ENCODE data around the gene MATCAP1. TPM values are rescaled to one million over a fixed set of nuclear protein-coding genes. Genes with fewer than 3 reads are reported as not detected.

The MATCAP1 gene
- total and polyA plus RNA-seq, 2 of the 13 experiments (the other 11 are each of a cell fraction or from before 2014, with no cell fraction given): 11.2 to 24.5 TPM

DNA sequence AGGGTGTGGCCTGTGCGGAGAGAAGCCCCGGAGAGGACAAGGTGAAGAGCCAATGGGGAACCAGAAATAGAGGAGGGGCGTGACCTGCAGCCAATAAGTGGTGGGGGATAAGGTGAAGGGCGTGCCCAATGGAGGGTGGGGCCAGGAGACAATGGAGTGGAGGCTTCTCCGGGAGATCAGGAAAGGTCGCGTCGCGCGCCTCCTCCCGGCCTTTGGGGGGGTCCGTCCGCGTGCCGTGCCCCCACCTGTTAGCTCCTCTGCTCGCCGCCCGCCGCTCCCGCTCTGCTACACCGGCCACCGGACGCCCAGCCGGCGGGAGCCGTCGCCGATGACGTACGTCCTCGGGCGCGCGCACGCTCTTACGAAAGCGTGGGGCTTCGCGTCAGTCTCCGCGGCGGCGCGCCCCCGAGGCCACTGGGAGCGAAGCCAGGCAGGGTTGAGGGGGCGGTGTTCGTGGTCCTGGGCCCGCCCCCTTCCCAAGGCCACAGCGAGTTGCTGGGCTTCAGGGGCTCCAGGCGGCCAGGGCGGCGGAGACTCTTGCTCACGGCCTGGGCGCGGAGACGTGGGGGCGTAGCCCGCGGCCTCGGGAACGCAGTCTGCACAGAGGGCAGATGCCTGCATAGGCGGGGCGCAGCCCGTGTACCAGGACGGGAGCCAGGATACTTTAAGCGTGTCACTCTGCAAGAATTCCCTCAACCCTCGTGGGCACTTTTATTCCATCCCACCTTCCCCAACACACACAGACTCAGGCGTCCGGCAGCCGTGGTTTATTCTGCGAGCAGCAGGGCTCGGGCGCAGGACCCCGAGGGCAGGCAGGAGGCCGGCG, at the start of gene MATCAP1 (continued):
- TF ChIP-seq ZNF280D (CRISPR knock-in tag; IDR thresholded peaks at IDR 0.05) (0 out of 2 replicates have a peak, but pooled peaks have one; percentile 57), SNRNP70 (IDR thresholded peaks at IDR 0.05; ENCODE audit: low read depth, low read length) (no peak), GLI4 (CRISPR knock-in tag; IDR thresholded peaks at IDR 0.05; ENCODE audit: borderline replicate concordance) (peak; percentile 79; the same call in 1 of the 2 replicates), ZBTB2 (CRISPR knock-in tag; IDR thresholded peaks at IDR 0.05; ENCODE audit: low read depth) (peak; percentile 97), ZNF616 (CRISPR knock-in tag; IDR thresholded peaks at IDR 0.05; ENCODE audit: low read depth) (no peak; the same call in 1 of the 2 replicates), SRF (IDR thresholded peaks at IDR 0.05; ENCODE audit: low read depth, low read length) (no peak), ZNF17 (CRISPR knock-in tag; IDR thresholded peaks at IDR 0.05) (no peak), PAWR (CRISPR knock-in tag; IDR thresholded peaks at IDR 0.05; ENCODE audit: borderline replicate concordance) (0 out of 2 replicates have a peak, but pooled peaks have one; percentile 38), KLF16 (CRISPR knock-in tag; IDR thresholded peaks at IDR 0.05) (peak in 1 of 2 experiments; percentile 98; a peak in 2 of 4 replicates), FOXJ3 (CRISPR knock-in tag; IDR thresholded peaks at IDR 0.05; ENCODE audit: borderline replicate concordance) (no peak), ZGPAT (CRISPR knock-in tag; IDR thresholded peaks at IDR 0.05) (peak; percentile 96), MTF2 (CRISPR knock-in tag; IDR thresholded peaks at IDR 0.05; ENCODE audit: borderline replicate concordance) (peak; percentile 93; the same call in 1 of the 2 replicates), ZNF605 (CRISPR knock-in tag; IDR thresholded peaks at IDR 0.05) (peak; percentile 88), PRPF4 (IDR thresholded peaks at IDR 0.05; ENCODE audit: low read depth, low read length, poor library complexity, severe bottlenecking) (no peak), MEIS1 (CRISPR knock-in tag; IDR thresholded peaks at IDR 0.05; ENCODE audit: borderline replicate concordance) (peak; percentile 79), ZMYM2 (CRISPR knock-in tag; IDR thresholded peaks at IDR 0.05) (no peak), NFE2L2 (IDR thresholded peaks at IDR 0.05; ENCODE audit: low read length) (no peak), PHF5A (CRISPR knock-in tag; IDR thresholded peaks at IDR 0.05; ENCODE audit: low read depth, unreplicated experiment) (no peak), NCOA2 (CRISPR knock-in tag; IDR thresholded peaks at IDR 0.05) (peak; percentile 35; the same call in 1 of the 2 replicates), EZH2 (conservative IDR thresholded peaks at IDR 0.05; ENCODE audit: low read depth, low read length) (no peak), ZNF878 (CRISPR knock-in tag; IDR thresholded peaks at IDR 0.05) (no peak; the same call in 1 of the 2 replicates), NR2C2 (CRISPR knock-in tag; IDR thresholded peaks at IDR 0.05; ENCODE audit: borderline replicate concordance) (peak; percentile 72), TCF12 (IDR thresholded peaks at IDR 0.05) (no peak), TCF12 (CRISPR knock-in tag; IDR thresholded peaks at IDR 0.05) (0 out of 2 replicates have a peak, but pooled peaks have one; percentile 73)

All from HepG2 (cell line).